ENCODE results near the gene TENT5C.
A peak's percentile ranks its signal among the peaks of the same experiment; 100 is the strongest.
"Not testable (repeated sequence)": the region's sequence is repeated elsewhere in the genome, so short reads cannot be mapped to it uniquely, and the experiment has no call there.

The TENT5C gene

GRCh38 chr1:117605774-117606648 is at the start of gene TENT5C:
TSS of gene TENT5C (plus strand) at chr1:117606048. CDS start at chr1:117622869, 16,821 bp downstream.
- DNase-seq (ENCODE audit: low spot score): peak; percentile 100

- DNase-seq (ENCODE audit: low spot score): no peak
These were observed 49.5 kb upstream of the TENT5C start for GRCh38 chr1:117556341-117556740.

- DNase-seq (ENCODE audit: low spot score): no peak
These were observed 48.9 kb upstream of the TENT5C start for GRCh38 chr1:117556976-117557375.

- DNase-seq (ENCODE audit: low spot score): not testable (repeated sequence)
These were observed 47.4 kb upstream of the TENT5C start for GRCh38 chr1:117558451-117558850.

GRCh38 chr1:117559139-117559538 is 46.7 kb upstream of the TENT5C start:
- no peak for DNase-seq (ENCODE audit: low spot score)

GRCh38 chr1:117559985-117560384 is 45.9 kb upstream of the TENT5C start:
- no peak for DNase-seq (ENCODE audit: low spot score)

- DNase-seq (ENCODE audit: low spot score): no peak
These were observed 44.8 kb upstream of the TENT5C start for GRCh38 chr1:117561071-117561470.

GRCh38 chr1:117561551-117561950 is 44.3 kb upstream of the TENT5C start:
- DNase-seq (ENCODE audit: low spot score): no peak

GRCh38 chr1:117562581-117563491 is 43.0 kb upstream of the TENT5C start:
- no peak for DNase-seq (ENCODE audit: low spot score)

- no peak for DNase-seq (ENCODE audit: low spot score)
These were observed 42.4 kb upstream of the TENT5C start for GRCh38 chr1:117563492-117563875.

- DNase-seq (ENCODE audit: low spot score): no peak
These were observed 41.4 kb upstream of the TENT5C start for GRCh38 chr1:117564227-117565075.

- DNase-seq (ENCODE audit: low spot score): no peak
These were observed 40.7 kb upstream of the TENT5C start for GRCh38 chr1:117565076-117565556.

- no peak for DNase-seq (ENCODE audit: low spot score)
These were observed 39.9 kb upstream of the TENT5C start for GRCh38 chr1:117565745-117566455.

- DNase-seq (ENCODE audit: low spot score): no peak
These were observed 39.3 kb upstream of the TENT5C start for GRCh38 chr1:117566556-117566955.

GRCh38 chr1:117567435-117567834 is 38.4 kb upstream of the TENT5C start:
- no peak for DNase-seq (ENCODE audit: low spot score)

- no peak for DNase-seq (ENCODE audit: low spot score)
These were observed 37.9 kb upstream of the TENT5C start for GRCh38 chr1:117567976-117568375.

GRCh38 chr1:117568999-117569398 is 36.8 kb upstream of the TENT5C start:
- DNase-seq (ENCODE audit: low spot score): no peak

GRCh38 chr1:117569856-117570255 is 36.0 kb upstream of the TENT5C start:
- DNase-seq (ENCODE audit: low spot score): no peak

GRCh38 chr1:117570988-117571409 is 34.8 kb upstream of the TENT5C start:
- DNase-seq (ENCODE audit: low spot score): peak; percentile 73

- no peak for DNase-seq (ENCODE audit: low spot score)
These were observed 34.4 kb upstream of the TENT5C start for GRCh38 chr1:117571496-117571895.

- DNase-seq (ENCODE audit: low spot score): no peak
These were observed 33.3 kb upstream of the TENT5C start for GRCh38 chr1:117572546-117572945.
